Activated CD4-positive, alpha-beta T cell treated with anti-CD3 and anti-CD28 coated beads, Interleukin-10, Interleukin-2, amounts not matched to agents 100 ng/mL and 50 ng/mL, durations not matched to agents 16 hours and 8 hours (primary cell): ENCODE measurements around the gene PLEKHF1.
A peak's percentile ranks its signal among the peaks of the same experiment; 100 is the strongest.
"Not testable (repeated sequence)": the region's sequence is repeated elsewhere in the genome, so short reads cannot be mapped to it uniquely, and the experiment has no call there.

Experiments used
- DNase-seq: peaks from one replicate; pipeline ENCODE4 v3.0.0-alpha.2; 2020

Gene PLEKHF1

DNA sequence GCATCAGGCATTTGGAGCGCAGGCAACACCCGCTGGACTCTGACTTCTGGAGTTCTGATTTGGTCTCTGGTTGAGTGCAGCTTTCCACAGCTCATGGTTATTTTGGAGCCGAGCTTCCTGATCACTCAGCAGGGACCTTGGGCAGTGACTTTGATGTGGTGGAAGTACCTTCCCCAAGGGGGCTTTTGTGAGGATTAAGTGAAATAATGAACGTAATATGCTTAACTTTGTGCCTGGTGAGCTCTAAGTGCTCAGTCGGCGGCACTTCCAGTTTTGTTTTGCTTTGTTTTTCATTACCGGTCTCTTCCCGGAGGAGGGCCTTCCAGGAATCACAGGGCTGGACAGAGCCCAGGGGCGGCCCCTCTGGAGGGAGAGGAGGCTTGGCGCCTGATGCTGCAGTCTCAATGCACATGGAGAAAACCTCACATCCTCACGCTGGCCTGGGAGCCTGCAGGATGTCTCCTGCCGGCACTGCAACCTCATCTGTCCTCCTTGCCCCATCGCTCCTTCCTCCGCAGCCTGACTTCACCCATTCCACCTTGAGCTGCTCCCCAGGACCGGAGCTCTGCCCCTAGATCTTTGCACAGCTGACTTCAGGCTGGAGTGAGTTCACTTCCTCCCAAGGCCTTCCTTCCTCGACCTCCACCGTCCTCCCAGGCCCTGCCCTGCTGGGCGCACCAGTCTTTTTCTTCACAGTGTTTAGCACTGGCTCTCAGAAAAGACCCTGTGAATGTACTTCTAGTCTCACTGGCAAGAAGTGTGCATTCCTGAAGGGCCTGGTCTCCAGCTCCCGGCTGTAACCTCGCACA, 1.5 kb downstream of the PLEKHF1 start:
- DNase-seq: peak; percentile 62

DNA sequence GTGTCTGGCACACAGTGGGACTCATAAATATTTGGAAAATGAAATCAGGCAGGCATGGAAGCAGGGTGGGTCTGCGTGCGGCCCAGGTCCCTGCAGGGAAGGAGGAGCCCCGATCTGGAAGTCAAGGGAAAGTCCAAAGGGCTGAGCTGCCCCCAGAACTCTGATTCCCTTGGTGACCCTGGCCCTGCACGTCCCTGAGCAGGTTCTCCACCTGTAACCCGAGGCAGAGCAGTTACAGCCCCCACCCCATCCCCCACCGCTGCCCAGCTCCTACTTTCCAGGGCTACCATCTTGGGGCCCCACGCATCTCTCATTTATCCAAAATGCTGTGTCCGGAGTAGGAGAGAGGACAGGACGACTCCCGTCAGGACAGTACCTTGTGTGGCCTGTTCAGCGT, 2.1 kb downstream of the PLEKHF1 start:
- DNase-seq: no peak

DNA sequence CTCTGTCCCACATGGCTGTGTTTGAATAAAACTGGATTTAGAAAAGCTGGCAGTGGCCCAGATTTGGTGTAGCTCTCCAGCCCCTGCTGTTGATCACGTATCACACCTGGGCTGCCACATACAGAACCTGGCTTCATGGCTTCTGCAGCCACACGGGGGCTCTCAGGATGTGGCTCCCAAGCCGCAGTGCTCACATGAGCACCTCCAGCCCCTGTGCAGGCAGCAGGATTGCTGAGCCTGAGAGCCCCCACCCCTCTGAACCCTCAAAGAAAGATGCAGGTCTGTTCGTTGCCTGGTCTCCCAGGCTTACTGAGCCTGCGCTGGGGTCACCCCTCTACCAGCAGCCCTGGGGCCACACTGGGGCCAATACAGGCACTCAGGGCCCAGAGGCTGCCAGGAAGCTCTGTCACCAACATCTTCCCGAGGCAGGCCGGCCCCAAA, 2.7 kb downstream of the PLEKHF1 start:
- peak; percentile 76 for DNase-seq

DNA sequence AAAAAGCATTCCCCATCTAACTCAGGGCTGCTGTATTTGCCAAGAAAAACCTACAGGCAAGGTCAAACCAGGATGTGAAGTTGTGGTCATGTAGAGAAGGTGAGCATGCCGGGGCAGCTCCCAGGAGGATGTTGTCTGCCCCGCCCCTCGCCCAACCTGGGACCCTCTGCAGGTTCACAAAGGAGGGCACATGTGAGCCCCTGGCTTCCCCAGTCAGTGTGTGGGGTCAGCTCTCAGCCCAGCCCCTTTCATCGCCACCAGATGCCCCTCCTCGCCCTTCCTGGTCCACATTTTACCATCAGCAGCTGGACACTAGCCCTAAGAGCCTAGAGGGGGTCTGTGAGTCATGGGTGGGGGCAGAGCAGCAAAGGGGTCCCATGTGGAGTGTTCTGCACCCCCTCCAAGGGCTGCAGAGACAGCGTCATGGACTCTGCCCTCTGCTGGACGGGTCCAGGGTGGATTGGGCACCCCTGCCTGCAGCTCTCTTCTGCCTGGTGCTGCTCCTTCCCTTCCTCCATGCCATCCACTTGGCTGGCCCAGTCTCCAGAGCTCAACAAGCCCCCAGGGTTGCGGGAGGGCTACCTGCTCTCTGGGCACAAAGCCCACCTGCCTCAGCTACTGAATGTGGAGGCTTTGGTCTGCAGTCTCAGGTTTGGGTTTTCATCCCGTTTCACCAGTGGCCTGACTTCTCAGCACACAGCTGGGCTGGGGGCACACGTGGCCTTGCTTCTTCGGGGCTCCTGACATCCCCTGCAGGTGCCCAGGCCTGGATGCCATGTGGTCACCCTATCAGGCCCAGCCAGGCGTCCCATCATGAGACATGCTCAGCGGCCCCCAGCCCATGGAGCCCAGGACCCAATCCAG, 3.7 kb downstream of the PLEKHF1 start:
- no peak for DNase-seq

DNA sequence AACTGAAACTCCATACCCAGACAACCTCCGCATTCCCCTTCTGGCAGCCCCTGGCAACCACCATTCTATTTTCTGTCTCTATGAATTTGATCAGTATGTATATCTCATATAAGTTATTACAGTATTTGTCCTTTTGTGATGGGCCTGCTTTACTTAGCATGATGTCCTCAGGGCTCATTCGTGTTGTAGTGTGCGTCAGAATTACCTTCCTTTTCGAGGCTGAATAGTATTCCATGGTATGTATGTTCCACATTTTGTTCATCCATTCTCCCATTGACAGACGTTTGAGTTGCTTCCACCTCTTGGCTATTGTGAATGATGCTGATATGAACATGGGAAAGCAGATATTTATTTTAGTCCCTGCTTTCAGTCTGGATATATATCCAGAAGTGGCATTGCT, 5.0 kb downstream of the PLEKHF1 start:
- DNase-seq: no peak

DNA sequence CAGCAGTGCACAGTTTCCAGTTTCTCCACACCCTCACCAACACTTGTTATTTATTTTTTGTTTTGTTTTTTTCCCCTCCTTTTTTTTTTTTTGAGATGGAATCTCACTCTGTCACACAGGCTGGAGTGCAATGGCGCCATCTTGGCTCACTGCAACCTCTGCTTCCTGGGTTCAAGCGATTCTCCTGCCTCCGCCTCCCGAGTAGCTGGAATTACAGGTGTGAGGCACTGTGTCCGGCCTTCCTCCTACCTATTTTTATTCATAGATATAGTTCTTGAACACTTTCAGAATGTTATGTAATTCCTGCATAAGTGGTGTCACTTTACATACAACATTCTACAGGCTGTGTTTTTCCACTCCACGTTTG, 5.7 kb downstream of the PLEKHF1 start:
- DNase-seq: not testable (repeated sequence)

DNA sequence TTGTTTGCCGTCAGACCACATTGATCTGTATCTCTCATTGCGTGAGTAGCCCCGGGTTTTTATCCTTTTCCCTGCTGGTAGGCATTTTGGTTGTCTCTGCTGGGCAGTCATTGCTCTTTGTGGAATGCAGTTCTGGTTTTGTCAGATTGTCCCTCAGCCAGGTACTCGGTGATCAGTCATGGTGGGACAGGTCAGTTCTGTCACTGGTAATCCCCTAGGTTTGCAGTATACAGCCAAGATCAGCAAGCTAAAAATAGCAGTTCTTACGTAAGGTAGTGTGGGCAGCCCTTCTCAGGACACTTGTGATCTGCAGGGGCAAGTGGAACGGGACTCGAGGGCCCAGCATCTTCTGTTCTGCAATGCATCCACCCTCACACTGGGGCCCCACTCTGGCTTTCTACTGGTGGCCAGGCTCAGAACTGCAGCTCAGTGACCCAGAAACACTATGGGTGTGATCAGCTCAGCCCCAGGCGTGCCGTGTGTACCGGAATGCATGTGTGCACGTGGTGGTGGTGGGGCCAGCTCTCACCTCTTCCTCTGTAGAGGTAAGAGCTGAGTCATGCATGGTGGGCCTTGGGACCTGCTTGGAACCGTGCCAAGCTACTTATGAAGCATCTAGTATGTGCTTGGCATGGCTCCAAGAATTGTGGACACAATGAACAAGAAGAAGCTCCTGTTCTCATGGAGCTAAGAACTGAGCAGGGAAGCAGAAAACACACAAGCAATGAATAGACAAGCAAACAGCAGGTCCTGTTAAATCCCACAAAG, 6.3 kb downstream of the PLEKHF1 start:
- DNase-seq: peak; percentile 97

DNA sequence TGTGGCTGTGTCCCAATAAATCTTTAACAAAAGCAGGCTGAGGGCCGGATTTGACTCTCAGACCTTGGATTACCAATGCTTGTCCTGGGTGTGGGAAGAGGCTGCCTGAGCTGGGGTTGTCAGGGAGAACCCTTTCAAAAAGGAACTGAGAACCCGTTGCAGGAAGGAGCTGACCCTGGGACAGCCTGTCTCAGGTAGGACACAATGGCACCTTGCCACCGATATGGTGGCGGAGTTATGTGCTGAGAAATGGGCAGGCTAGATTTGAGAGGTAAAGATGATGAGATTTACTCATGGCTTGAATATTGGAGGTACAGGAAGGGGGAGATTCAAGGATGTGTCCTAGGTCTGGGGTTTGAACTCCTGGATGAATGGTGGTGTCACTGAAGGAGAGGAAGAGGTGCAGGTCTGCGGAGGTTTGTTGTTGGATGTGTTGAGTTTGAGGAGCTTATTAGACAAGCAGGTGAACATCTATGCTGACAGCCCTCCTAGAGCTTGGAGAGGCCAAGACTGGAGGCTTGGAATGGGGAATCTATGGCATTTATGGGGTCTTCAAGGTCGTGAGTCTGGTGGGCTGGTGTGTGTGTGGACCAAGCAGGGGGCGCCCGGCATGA, 7.2 kb downstream of the PLEKHF1 start:
- DNase-seq: no peak

DNA sequence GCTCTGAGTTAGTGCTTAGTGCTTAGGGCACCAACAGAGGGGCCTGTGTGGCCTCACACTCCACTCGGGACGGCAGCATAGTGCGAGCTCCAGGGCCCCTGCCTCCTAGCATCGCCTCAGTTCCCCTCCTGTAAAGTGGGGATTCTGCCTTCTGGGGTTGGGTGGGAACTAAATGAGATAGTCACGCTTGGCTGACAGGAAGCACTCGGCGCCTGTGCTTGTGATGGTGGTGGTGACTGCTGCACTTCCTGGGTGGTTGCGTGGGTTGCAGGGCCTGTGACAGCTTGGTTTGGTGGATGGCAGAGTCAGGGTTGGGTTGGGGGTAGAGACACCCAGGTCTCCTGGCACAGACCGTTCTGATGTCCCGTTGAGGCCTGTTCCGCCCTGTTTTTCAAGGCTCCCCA, 7.7 kb downstream of the PLEKHF1 start:
- peak; percentile 91 for DNase-seq

DNA sequence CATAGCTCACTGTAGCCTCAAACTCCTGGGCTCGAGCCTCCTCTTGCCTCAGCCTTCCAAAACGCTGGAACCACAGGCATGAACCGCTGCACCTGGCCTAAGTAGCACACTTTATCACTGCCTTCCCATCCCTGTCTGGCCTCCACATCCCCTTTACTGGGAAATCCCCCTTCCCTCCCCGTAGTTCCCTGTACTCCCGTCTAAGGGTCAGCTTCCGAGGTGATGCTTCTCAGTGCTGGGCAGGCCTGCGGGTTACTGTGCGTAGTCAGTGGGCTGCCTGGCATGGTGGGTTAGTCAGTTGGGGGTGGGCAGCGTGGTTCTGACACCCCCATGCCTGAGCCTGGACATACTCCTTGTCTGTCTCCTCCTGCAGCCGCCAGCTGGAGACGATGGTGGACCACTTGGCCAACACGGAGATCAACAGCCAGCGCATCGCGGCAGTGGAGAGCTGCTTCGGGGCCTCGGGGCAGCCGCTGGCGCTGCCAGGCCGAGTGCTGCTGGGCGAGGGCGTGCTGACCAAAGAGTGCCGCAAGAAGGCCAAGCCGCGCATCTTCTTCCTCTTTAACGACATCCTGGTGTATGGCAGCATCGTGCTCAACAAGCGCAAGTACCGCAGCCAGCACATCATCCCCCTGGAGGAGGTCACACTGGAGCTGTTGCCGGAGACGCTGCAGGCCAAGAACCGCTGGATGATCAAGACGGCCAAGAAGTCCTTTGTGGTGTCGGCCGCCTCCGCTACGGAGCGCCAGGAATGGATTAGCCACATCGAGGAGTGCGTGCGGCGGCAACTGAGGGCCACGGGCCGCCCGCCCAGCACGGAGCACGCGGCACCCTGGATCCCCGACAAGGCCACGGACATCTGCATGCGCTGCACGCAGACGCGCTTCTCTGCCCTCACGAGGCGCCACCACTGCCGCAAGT, 8.4 kb downstream of the PLEKHF1 start:
- no peak for DNase-seq

DNA sequence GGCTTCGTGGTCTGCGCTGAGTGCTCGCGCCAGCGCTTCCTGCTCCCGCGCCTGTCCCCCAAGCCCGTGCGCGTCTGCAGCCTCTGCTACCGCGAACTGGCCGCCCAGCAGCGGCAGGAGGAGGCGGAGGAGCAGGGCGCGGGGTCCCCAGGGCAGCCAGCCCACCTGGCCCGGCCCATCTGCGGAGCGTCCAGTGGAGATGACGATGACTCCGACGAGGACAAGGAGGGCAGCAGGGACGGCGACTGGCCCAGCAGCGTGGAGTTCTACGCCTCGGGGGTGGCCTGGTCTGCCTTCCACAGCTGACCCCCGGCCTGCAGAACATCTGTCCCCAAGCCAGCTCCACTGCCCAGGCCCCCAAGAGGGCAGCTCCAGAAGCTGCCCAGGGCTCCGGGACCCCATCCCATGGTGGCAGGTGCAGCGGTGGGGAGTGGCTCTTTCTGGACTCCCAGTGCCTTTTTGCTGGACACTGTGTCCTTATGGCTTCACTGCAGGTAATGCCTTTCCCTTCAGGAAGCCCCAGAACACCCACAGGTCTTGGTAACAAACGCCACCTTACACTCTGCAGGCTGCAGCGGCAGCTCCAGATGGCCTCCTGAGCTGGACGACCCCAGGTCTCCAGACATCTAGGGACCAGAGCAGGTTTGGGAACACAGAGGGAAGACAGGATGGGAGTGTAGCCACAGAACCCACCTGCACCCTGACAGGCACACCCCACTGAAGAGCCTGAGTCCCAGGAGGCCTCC, 9.3 kb downstream of the PLEKHF1 start:
- no peak for DNase-seq

DNA sequence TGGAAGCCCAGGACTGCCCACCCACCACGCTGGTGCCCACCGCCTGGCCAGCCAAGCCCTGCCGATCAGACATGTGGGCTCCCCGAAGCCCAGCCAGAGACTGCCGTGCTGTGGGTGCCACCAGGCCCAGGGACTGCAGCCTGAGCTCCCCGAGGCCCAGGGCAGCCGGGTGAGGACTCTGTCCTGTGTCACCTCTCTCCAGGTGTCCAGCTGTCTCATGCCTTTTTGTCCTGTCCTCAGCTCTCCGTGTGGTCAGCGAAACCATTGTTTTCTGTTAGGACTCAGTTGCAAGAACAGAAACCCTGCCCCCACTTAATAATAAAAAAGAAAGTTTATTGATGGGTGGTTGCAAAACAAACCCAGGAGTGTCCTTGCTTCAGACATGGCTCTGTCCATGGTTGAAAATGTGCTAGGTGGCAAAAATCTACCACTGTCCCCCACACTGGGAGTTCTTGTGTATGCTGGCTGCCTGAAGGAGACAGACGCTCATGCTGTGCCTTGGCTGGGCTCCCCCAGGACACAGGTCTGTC, 9.9 kb downstream of the PLEKHF1 start:
- DNase-seq: no peak

DNA sequence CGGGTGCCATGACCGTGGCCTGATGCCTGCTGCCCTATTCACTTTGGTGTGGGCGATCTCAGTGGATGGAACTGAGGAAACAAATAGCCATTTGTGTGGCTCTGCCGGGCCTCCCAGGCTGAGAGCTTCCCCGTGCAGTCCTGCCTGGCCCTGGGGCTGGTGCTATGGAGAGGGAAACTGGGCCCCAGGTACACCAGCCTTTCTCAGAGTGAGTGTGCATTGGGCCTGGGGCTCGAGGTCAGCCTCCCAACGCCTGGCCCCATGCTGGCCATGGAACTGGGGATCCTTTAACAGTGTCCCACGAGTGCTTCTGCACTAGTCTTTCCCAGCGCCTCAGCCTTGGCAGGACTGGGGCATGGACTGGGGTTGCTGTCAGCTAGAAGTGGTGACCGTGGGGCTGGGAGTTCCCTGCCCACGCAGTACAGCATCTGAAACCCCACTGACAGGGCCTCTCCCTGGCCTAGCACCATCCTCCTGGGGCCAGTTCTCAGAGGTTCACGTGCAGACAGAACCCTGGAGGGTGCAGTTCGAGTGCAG, 10.5 kb downstream of the PLEKHF1 start:
- no peak for DNase-seq

DNA sequence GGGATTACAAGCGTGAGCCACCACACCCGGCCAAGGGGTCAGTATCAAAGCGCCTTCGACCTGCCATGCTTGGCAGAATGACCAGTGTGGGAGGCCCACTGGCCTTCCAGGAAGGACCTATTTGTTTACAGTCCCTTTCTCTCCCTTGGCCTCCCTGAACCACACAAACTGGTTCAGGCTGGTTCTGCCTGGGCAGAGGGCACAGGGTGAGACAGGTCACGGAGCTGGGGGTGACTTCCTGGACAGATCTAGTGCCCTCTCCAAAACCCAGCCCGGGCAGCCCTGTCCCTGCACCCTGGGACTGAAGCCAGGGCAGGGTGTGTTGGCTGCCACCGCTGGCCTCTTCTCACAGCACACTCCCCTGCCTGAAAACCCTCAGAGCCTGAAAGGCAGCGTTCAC, 11.3 kb downstream of the PLEKHF1 start:
- no peak for DNase-seq

DNA sequence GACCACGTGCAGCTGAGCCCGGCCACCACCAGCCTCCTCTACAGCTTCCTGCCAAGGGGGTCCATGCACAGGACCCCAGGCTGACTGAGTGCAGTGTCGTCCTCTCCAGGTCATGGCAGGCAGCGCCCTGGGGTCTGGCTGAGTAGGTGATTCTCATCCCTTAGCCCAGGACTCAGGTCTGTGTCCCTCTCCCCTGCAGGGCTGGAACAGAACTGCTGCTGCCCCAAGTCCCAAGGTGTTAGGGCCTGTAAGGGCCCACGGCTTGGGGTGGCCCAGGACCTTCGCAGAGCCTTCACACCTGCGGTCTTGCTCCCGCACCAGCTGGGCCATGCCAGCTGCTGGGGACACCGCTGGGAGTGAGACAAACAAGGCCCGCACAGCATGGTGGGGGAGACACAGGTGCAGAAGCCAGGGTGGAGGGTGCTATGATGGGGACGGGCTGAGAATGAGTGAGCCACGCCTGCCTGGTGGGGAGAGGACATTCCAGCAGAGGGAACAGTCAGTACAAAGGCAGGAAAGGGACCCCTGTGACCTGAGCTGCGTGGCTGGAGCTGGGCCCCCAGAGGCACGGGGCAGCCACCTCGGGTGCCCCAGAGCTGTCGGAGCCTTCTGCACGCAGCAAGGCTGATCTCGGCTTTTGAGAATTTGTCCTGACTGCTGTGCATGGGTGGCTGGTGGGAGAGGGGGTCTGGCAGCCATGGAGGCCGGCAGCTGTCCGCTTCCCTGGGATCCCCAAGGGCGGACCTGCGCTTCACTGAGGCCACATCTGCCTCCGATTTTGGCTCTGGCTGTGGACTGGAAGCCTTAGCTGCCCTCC, 11.9 kb downstream of the PLEKHF1 start:
- DNase-seq: no peak

DNA sequence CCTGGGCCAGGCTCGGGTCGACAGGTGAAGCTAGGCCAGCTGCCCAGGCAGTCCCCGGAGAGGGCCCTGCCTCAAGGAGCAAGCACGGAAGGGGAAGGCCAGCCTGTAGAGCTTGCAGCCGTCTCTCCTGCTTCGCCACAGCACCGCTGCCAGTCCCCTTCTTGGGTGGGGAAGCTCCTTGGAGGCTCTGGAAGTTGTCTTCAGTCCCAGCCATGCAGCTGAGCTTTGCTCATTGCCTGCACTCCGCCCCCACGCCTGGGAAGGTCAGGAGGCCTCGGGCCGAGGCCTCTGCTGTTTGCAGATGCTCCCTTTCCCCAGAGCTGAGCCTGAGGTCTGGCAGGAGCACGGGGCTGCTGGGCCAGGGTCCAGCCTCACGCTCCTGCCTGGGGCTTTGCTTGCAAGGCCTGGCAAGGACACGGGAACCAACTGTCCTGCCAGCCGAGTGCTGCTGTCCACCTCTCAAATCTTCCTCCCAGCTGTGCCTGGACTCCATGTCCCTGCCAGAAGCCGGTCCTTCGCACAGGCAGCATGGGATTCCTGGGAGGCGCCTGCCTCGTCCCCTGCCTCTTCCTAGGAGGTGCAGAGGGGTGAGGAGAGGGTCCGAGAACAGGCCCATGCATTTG, 13.3 kb downstream of the PLEKHF1 start:
- no peak for DNase-seq

DNA sequence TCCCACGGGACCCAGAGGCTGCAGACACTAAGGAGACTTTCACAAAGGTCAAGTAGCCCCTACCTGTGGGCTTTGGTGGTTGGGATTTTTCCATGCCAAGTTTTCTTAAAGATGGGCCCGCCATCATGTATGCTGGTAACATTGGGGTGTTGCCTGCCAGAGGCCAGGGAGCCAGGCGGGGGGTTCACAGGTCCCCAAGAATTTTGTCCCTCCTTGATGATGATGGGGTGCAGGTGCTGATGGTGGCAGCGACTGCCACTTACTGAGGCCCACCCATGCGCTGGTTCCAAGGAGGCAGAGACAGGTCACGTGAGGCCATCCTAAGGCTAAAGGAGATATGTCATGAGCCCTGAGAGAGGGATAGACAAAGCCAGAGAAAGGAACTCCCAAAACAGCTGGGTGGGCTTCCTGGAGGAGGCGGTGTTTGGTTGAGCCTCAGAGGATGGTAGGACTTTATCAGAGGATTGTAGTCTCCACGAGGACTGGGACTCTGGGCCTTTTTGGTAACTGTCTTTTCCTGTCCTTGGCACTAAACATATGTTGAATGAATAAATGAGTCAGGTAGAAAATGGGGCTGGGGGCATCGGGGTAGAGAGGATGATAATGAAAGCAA, 14.4 kb downstream of the PLEKHF1 start:
- no peak for DNase-seq

DNA sequence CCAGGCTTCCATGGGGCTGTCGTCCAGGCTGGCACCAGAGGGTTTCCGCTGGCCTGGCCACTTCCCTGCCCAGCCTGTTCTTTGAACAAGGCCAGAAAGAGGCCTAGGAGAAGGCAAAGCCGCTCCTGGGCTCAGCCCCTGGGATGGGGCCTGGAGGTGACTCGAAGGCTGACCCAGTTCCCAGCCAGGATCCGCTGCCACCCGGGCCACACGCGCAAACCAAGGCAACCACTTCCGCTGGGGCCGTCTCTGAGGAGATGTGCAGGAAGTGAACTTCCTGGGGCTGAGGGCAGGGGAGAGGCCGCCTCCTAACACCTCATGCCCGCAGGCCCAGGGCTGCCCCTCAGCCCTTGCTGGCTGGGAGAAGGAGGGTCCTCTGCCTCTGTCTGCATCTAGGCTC, 15.2 kb downstream of the PLEKHF1 start:
- DNase-seq: peak; percentile 94

DNA sequence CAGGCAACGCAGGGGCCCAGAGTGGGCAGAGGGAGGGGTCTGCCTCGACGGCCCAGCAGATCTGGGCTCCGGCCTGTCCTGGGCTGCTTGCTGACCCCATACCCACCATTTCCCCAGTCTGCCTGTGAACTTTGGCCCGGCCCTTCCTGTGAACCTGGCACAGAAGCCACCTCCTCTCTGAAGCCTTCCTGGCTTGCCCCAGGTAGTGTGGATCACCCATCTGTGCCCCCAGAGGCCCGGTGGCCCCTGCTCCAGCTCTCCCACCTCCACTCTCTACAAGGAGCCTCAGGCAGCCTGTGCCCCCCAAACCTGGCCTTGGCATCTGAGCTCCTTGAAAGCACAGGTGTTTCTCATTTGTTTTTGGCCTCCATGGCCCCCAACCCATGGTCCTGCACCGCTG, 15.7 kb downstream of the PLEKHF1 start:
- DNase-seq: no peak
